ENCODE data around the gene ATP1B1.

ATP1B1 gene

DNA sequence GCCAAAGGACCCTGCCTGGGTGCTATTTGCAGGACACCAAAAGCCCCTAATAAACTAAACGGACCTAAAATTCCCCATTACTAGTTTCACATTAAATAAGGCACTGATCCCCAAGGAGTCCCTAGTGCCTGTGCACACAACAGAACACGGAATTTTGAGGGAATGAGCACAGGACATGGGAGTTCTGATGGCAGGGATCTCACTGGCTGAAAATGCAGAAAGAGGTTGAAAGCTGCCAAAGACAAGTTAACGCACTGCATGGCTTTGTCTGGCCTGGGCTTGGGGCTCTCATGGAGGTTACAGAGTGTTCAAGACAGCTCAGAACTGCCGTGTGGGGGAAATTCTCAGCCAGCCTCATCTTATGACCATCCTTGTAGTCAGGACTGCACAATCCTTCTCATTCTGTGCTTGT, 15.6 kb upstream of the ATP1B1 start:
- no peak for TF ChIP-seq CTCF (IDR thresholded peaks at IDR 0.05; ENCODE audit: insufficient read depth, low read length, missing control alignments)
- CTCF ChIA-PET = interaction anchor here (1.5 kb wide), 1 partner anchor 257 kb away, joined by 3 read pairs; no protein-coding TSS in a partner anchor
- DNase-seq (ENCODE audit: low read depth, low spot score) = no peak
- POLR2A ChIA-PET = no interaction called here
- no peak overlapping the region for H3K4me3 ChIP-seq (ENCODE audit: low read depth, low read length)

GRCh38 chr1:169091480-169091941, 15.0 kb upstream of the ATP1B1 start:
- no peak for TF ChIP-seq CTCF (IDR thresholded peaks at IDR 0.05; ENCODE audit: insufficient read depth, low read length, missing control alignments)
- ChIA-PET POLR2A (no interaction called here), CTCF (interaction anchor here (1.5 kb wide), 1 partner anchor 257 kb away, joined by 3 read pairs; no protein-coding TSS in a partner anchor)
- no peak overlapping the region for H3K4me3 ChIP-seq (ENCODE audit: low read depth, low read length)
- peak; percentile 26 for DNase-seq (ENCODE audit: low read depth, low spot score)

- CTCF ChIA-PET = no interaction called here
- DNase-seq (ENCODE audit: low read depth, low spot score) = no peak
- TF ChIP-seq CTCF (IDR thresholded peaks at IDR 0.05; ENCODE audit: insufficient read depth, low read length, missing control alignments) = no peak
- H3K4me3 ChIP-seq (ENCODE audit: low read depth, low read length) = no peak overlapping the region
- POLR2A ChIA-PET = no interaction called here
These were observed 14.1 kb upstream of the ATP1B1 start for GRCh38 chr1:169092399-169092798.

GRCh38 chr1:169094897-169095569, 11.5 kb upstream of the ATP1B1 start:
- no peak for TF ChIP-seq CTCF (IDR thresholded peaks at IDR 0.05; ENCODE audit: insufficient read depth, low read length, missing control alignments)
- POLR2A ChIA-PET = no interaction called here
- CTCF ChIA-PET = interaction anchor here (1.8 kb wide), 1 partner anchor 9 kb away, joined by 3 read pairs; no protein-coding TSS in a partner anchor
- H3K4me3 ChIP-seq (ENCODE audit: low read depth, low read length) = no peak overlapping the region
- no peak for DNase-seq (ENCODE audit: low read depth, low spot score)

- H3K4me3 ChIP-seq (ENCODE audit: low read depth, low read length) = no peak overlapping the region
- TF ChIP-seq CTCF (IDR thresholded peaks at IDR 0.05; ENCODE audit: insufficient read depth, low read length, missing control alignments) = no peak
- ChIA-PET POLR2A (no interaction called here), CTCF (interaction anchor here (1.0 kb wide), 1 partner anchor 12 kb away, joined by 3 read pairs; no protein-coding TSS in a partner anchor)
- DNase-seq (ENCODE audit: low read depth, low spot score) = no peak
These were observed 8.1 kb upstream of the ATP1B1 start for GRCh38 chr1:169098380-169098779.

DNA sequence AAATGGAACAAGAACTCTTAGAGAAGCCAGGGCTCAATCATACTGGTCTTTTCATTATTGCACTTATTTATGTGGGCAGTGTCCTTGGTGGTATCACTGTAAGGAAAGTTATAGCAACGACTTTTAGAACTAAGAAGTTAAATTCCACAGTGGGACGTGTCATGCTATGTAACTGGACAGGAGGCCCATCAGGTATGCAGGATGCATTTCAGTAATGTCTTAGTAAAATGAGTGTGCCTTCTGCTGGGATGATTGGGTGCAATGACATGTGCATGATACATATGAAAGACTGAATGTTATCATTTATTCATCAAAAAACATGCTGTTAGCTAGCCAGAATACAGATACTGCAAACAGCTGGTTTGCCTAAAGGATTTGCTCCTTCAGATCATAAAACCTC, 6.9 kb upstream of the ATP1B1 start:
- H3K4me3 ChIP-seq (ENCODE audit: low read depth, low read length) = no peak overlapping the region
- no peak for DNase-seq (ENCODE audit: low read depth, low spot score)
- no peak for TF ChIP-seq CTCF (IDR thresholded peaks at IDR 0.05; ENCODE audit: insufficient read depth, low read length, missing control alignments)
- ChIA-PET CTCF (no interaction called here), POLR2A (no interaction called here)

All from AG04449 (cell line).